H9 (cell line): ENCODE data around the gene AVPR2. TPM values are rescaled to one million over a fixed set of nuclear protein-coding genes. Genes with fewer than 3 reads are reported as not detected.

Source experiments
- DNase-seq: peaks from one replicate; pipeline ENCODE4 v3.0.0-alpha.2; 2017
- H2AFZ ChIP-seq: one replicate; pipeline ENCODE4 v1.6.1; 2013; ENCODE audit warnings: mild to moderate bottlenecking, low read length, control low read depth, moderate library complexity
- H2AK5ac ChIP-seq: 2 replicates; pipeline ENCODE4 v1.6.1; 2013; ENCODE audit warnings: low read length, control low read depth, mixed read lengths; ENCODE audit not compliant: insufficient read length
- H2BK120ac ChIP-seq: one replicate; pipeline ENCODE4 v1.6.1; 2013; ENCODE audit warnings: low read depth, mild to moderate bottlenecking, low read length, control low read depth, inconsistent platforms; ENCODE audit not compliant: poor library complexity, severe bottlenecking
- H2BK12ac ChIP-seq: 2 replicates; pipeline ENCODE4 v1.6.1; 2013; ENCODE audit warnings: low read length, control low read depth, mixed read lengths, low read depth; ENCODE audit not compliant: insufficient read length
- H2BK15ac ChIP-seq: 2 replicates; pipeline ENCODE4 v1.6.1; 2013; ENCODE audit warnings: low read depth, low read length, control low read depth
- H2BK20ac ChIP-seq: one replicate; pipeline ENCODE4 v1.6.1; 2013; ENCODE audit warnings: low read depth, mild to moderate bottlenecking, low read length, control low read depth, inconsistent platforms; ENCODE audit not compliant: poor library complexity, severe bottlenecking
- H2BK5ac ChIP-seq: 2 replicates; pipeline ENCODE4 v1.6.1; 2013; ENCODE audit warnings: low read length, control low read depth, mixed read lengths; ENCODE audit not compliant: insufficient read length
- H3K14ac ChIP-seq: 2 replicates; pipeline ENCODE4 v1.6.1; 2013; ENCODE audit warnings: low read length, control low read depth; ENCODE audit not compliant: insufficient read depth
- H3K18ac ChIP-seq: 2 replicates; pipeline ENCODE4 v1.6.1; 2013; ENCODE audit warnings: low read depth, mild to moderate bottlenecking, mixed read lengths, low read length, control low read depth; ENCODE audit not compliant: insufficient read length
- H3K23ac ChIP-seq: 2 replicates; pipeline ENCODE4 v1.6.1; 2013; ENCODE audit warnings: low read length, control low read depth, mixed read lengths, low read depth; ENCODE audit not compliant: insufficient read length
- H3K23me2 ChIP-seq: 2 replicates; pipeline ENCODE4 v1.6.1; 2013; ENCODE audit warnings: low read depth, mild to moderate bottlenecking, mixed read lengths, low read length, control low read depth; ENCODE audit not compliant: insufficient read length, poor library complexity, severe bottlenecking
- H3K27ac ChIP-seq: 2 replicates; pipeline ENCODE4 v1.5.1; 2013; ENCODE audit warnings: low read length, control low read depth, mixed read lengths, low read depth; ENCODE audit not compliant: insufficient read length
- H3K27me3 ChIP-seq: 2 replicates; pipeline ENCODE4 v1.6.1; 2013; ENCODE audit warnings: low read length, control low read depth, inconsistent platforms; ENCODE audit not compliant: insufficient read depth
- H3K4ac ChIP-seq: 2 replicates; pipeline ENCODE4 v1.6.1; 2013; ENCODE audit warnings: low read depth, mild to moderate bottlenecking, control low read depth, inconsistent platforms, low read length, moderate library complexity
- H3K4me1 ChIP-seq: 2 replicates; pipeline ENCODE4 v1.6.1; 2013; ENCODE audit warnings: low read length, control low read depth, inconsistent platforms; ENCODE audit not compliant: insufficient read depth
- H3K4me2 ChIP-seq: 2 replicates; pipeline ENCODE4 v1.6.1; 2013; ENCODE audit warnings: low read length, control low read depth, mixed read lengths; ENCODE audit not compliant: insufficient read length, insufficient read depth
- H3K56ac ChIP-seq: 2 replicates; pipeline ENCODE4 v1.6.1; 2013; ENCODE audit warnings: low read depth, mild to moderate bottlenecking, mixed read lengths, low read length, control low read depth; ENCODE audit not compliant: insufficient read length
- H3K79me1 ChIP-seq: 2 replicates; pipeline ENCODE4 v1.6.1; 2013; ENCODE audit warnings: low read depth, mild to moderate bottlenecking, moderate library complexity, low read length, control low read depth, inconsistent platforms; ENCODE audit not compliant: insufficient read depth, poor library complexity, severe bottlenecking
- H3K79me2 ChIP-seq: 2 replicates; pipeline ENCODE4 v1.6.1; 2013; ENCODE audit warnings: low read length, control low read depth, inconsistent platforms; ENCODE audit not compliant: insufficient read depth
- H3K9ac ChIP-seq: 2 replicates; pipeline ENCODE4 v1.6.1; 2013; ENCODE audit warnings: low read length, control low read depth, mixed read lengths; ENCODE audit not compliant: insufficient read length; ENCODE audit errors: extremely low read depth
- H3K9me3 ChIP-seq: one replicate; pipeline ENCODE4 v1.6.1; 2013; ENCODE audit warnings: low read depth, low read length, inconsistent platforms; ENCODE audit not compliant: control insufficient read depth
- H3T11ph ChIP-seq: one replicate; pipeline ENCODE4 v1.6.1; 2013; ENCODE audit warnings: mild to moderate bottlenecking, low read length, control low read depth, inconsistent platforms
- H4K20me1 ChIP-seq: one replicate; pipeline ENCODE4 v1.6.1; 2013; ENCODE audit not compliant: control insufficient read depth, insufficient read length, insufficient read depth
- H4K5ac ChIP-seq: 2 replicates; pipeline ENCODE4 v1.6.1; 2013; ENCODE audit warnings: low read depth, mild to moderate bottlenecking, mixed read lengths, low read length, control low read depth; ENCODE audit not compliant: insufficient read length
- H4K8ac ChIP-seq: replicated peaks from 2 replicates; pipeline ENCODE4 v1.6.1; 2013; ENCODE audit warnings: low read length, control low read depth, mixed read lengths, low read depth; ENCODE audit not compliant: insufficient read length
- H4K91ac ChIP-seq: 2 replicates; pipeline ENCODE4 v1.6.1; 2013; ENCODE audit warnings: low read depth, mild to moderate bottlenecking, moderate library complexity, mixed read lengths, low read length, control low read depth; ENCODE audit not compliant: insufficient read length
- H3K27ac Mint-ChIP-seq, 3 experiments: 2 replicates in 2 of 3; 3 replicates in 1 of 3; pipeline ENCODE4 v1.8.0; 2020 to 2021; ENCODE audit warnings: mixed read lengths in 3 of 3, mild to moderate bottlenecking in 1 of 3, moderate library complexity in 1 of 3
- H3K27me3 Mint-ChIP-seq: 2 replicates; pipeline ENCODE4 v1.8.0; 2021; ENCODE audit warnings: low read depth, mild to moderate bottlenecking, moderate library complexity, mixed read lengths
- H3K36me3 Mint-ChIP-seq, 3 experiments: 2 replicates in 2 of 3; 3 replicates in 1 of 3; pipeline ENCODE4 v1.8.0; 2020 to 2021; ENCODE audit warnings: low read depth in 3 of 3, mixed read lengths in 3 of 3; ENCODE audit not compliant: insufficient read depth in 1 of 3
- H3K4me1 Mint-ChIP-seq, 2 experiments: 2 replicates each; pipeline ENCODE4 v1.8.0; 2020; ENCODE audit warnings: mixed read lengths in 2 of 2
- H3K4me3 Mint-ChIP-seq, 2 experiments: 2 replicates in 1 of 2; 3 replicates in 1 of 2; pipeline ENCODE4 v1.8.0; 2020 to 2021; ENCODE audit warnings: mild to moderate bottlenecking in 2 of 2, mixed read lengths in 2 of 2, moderate library complexity in 1 of 2
- H3K9me3 Mint-ChIP-seq, 2 experiments: 2 replicates in 1 of 2; 3 replicates in 1 of 2; pipeline ENCODE4 v1.8.0; 2020; ENCODE audit warnings: mild to moderate bottlenecking in 2 of 2, mixed read lengths in 2 of 2, moderate library complexity in 1 of 2
- CTCF ChIP-seq: fragments of 200-600 bp; sonication (generic); conservative IDR thresholded peaks from 3 replicates; pipeline ENCODE4 v1.8.0; 2021; ENCODE audit warnings: antibody characterized with exemption, mild to moderate bottlenecking
- WGBS: extraction: QIAGEN DNeasy Blood & Tissue Kit; methylation state at CpG from one replicate; pipeline ENCODE4 v1.1.7; 2013; ENCODE audit warnings: missing lambda C conversion rate, low lambda C conversion rate, mixed read lengths; ENCODE audit not compliant: insufficient read length; ENCODE audit errors: extremely low coverage; 5-methylcytosine and 5-hydroxymethylcytosine counted together
- total RNA-seq: library from RNA; stranded (reverse); gene quantifications from 2 replicates; pipeline ENCODE4 v1.2.1, GENCODE V29; 2021

The AVPR2 gene
- total RNA-seq, 1 experiment from 2014 or later = not detected

GRCh38 chrX:153873282-153874084, 31.0 kb upstream of the AVPR2 start:
- Mint-ChIP-seq H3K27me3 (peaks cover 11% of the 10 kb centered on the region), H3K27ac (no peak overlapping the region; a peak in 1 of 7 replicates), H3K4me3 (no peak overlapping the region), H3K36me3 (peaks cover 6 to 26% (median 20%) of the 10 kb centered on the region in 3 experiments; a peak in 6 of 7 replicates), H3K4me1 (peaks cover 12 to 41% of the 10 kb centered on the region in 2 experiments), H3K9me3 (peaks cover 63 to 84% of the 10 kb centered on the region in 2 experiments)
- Histone ChIP-seq H4K5ac (no peak overlapping the region), H3K18ac (no peak overlapping the region), H3K4me1 (no peaks in the 10 kb centered on the region; the same call in none of the 2 replicates), H3K14ac (no peak overlapping the region), H3K27ac (no peak overlapping the region), H3K4ac (no peak overlapping the region), H4K8ac (no peak overlapping the region), H2BK120ac (no peak overlapping the region), H3K23ac (no peak overlapping the region), H2BK12ac (no peak overlapping the region), H2AK5ac (no peak overlapping the region), H3K56ac (no peak overlapping the region), H3K79me2 (no peaks in the 10 kb centered on the region), H2BK5ac (no peak overlapping the region), H4K20me1 (no peaks in the 10 kb centered on the region), H3K23me2 (no peaks in the 10 kb centered on the region), H2BK20ac (no peak overlapping the region), H3T11ph (no peak overlapping the region), H2AFZ (no peak overlapping the region), H3K9ac (no peak overlapping the region), H3K4me2 (no peak overlapping the region), H3K9me3 (peaks cover 4% of the 10 kb centered on the region), H3K79me1 (no peaks in the 10 kb centered on the region), H4K91ac (no peak overlapping the region), H2BK15ac (no peak overlapping the region), H3K27me3 (no peaks in the 10 kb centered on the region)
- no peak for TF ChIP-seq CTCF
- no peak for DNase-seq
- no CpG with 5 or more reads among the region's 7 CpGs for WGBS
